HepG2 (cell line): ENCODE measurements around the gene AMPD2. TPM values are rescaled to one million over a fixed set of nuclear protein-coding genes. Genes with fewer than 3 reads are reported as not detected.

Experiments used
- ARNTL ChIP-seq: sonication (generic); formaldehyde crosslinking; IDR thresholded peaks from 2 replicates; pipeline ENCODE4 v1.4.0; 2020; ENCODE audit warnings: mild to moderate bottlenecking, missing genetic modification reagents
- MATR3 ChIP-seq: sonication (generic); formaldehyde crosslinking; IDR thresholded peaks from 2 replicates; pipeline ENCODE4 v1.4.0; 2020; ENCODE audit warnings: missing genetic modification reagents
- MAZ ChIP-seq, 2 experiments: sonication (generic) in 1 of 2; formaldehyde crosslinking in 1 of 2; IDR thresholded peaks; 2 replicates each; pipeline versions ENCODE4 v1.5.0 to v1.6.1; 2012 to 2020; ENCODE audit warnings: low read depth in 2 of 2, mild to moderate bottlenecking in 2 of 2, borderline replicate concordance in 1 of 2, improper control_type of control experiment in 1 of 2, low read length in 1 of 2, missing genetic modification reagents in 1 of 2, moderate library complexity in 1 of 2
- MIER3 ChIP-seq: IDR thresholded peaks from 2 replicates; pipeline ENCODE4 v1.6.1; 2016; ENCODE audit warnings: missing compliant biosample characterization, borderline replicate concordance
- MNT ChIP-seq: fragments of 450-650 bp; IDR thresholded peaks from 2 replicates; pipeline ENCODE4 v1.6.1; 2016
- NFE2 ChIP-seq: sonication (generic); formaldehyde crosslinking; IDR thresholded peaks from 2 replicates; pipeline ENCODE4 v1.4.0; 2020; ENCODE audit warnings: missing genetic modification reagents
- NFKBIZ ChIP-seq: IDR thresholded peaks from 2 replicates; pipeline ENCODE4 v1.6.1; 2018; ENCODE audit warnings: missing genetic modification reagents, missing compliant biosample characterization
- SNAPC2 ChIP-seq: sonication (generic); formaldehyde crosslinking; IDR thresholded peaks from 2 replicates; pipeline ENCODE4 v1.8.1; 2022; ENCODE audit warnings: mild to moderate bottlenecking, missing genetic modification reagents
- TRIM22 ChIP-seq: fragments of 450-650 bp; IDR thresholded peaks from 2 replicates; pipeline ENCODE4 v1.6.1; 2017
- USF2 ChIP-seq, 2 experiments: sonication (generic) in 1 of 2; formaldehyde crosslinking in 1 of 2; IDR thresholded peaks; 2 replicates each; pipeline versions ENCODE4 v1.5.1 to v1.6.1; 2011 to 2020; ENCODE audit warnings: borderline replicate concordance in 1 of 2, low read depth in 1 of 2, low read length in 1 of 2, mild to moderate bottlenecking in 1 of 2, missing genetic modification reagents in 1 of 2, moderate library complexity in 1 of 2
- ZBTB3 ChIP-seq: sonication (generic); formaldehyde crosslinking; IDR thresholded peaks from 2 replicates; pipeline ENCODE4 v1.4.0; 2020; ENCODE audit warnings: low read depth, mild to moderate bottlenecking, moderate library complexity, missing genetic modification reagents, borderline replicate concordance
- ZBTB49 ChIP-seq: sonication (generic); formaldehyde crosslinking; IDR thresholded peaks from 2 replicates; pipeline ENCODE4 v1.4.0; 2020; ENCODE audit warnings: missing genetic modification reagents, borderline replicate concordance
- ZFY ChIP-seq: sonication (generic); formaldehyde crosslinking; IDR thresholded peaks from 2 replicates; pipeline ENCODE4 v1.4.0; 2020; ENCODE audit warnings: missing genetic modification reagents
- ZNF564 ChIP-seq: sonication (generic); formaldehyde crosslinking; IDR thresholded peaks from 2 replicates; pipeline ENCODE4 v1.8.1; 2023; ENCODE audit warnings: mild to moderate bottlenecking, missing genetic modification reagents
- ZSCAN22 ChIP-seq: sonication (generic); formaldehyde crosslinking; IDR thresholded peaks from 2 replicates; pipeline ENCODE4 v1.4.0; 2020; ENCODE audit warnings: mild to moderate bottlenecking, missing genetic modification reagents
- ZSCAN29 ChIP-seq: sonication (generic); formaldehyde crosslinking; conservative IDR thresholded peaks from 2 replicates; pipeline ENCODE4 v1.4.0; 2020; ENCODE audit warnings: mild to moderate bottlenecking, missing genetic modification reagents
- ZSCAN9 ChIP-seq: IDR thresholded peaks from 2 replicates; pipeline ENCODE4 v1.6.1; 2016; ENCODE audit warnings: borderline replicate concordance
- polyA plus RNA-seq, 8 experiments: library from polyadenylated mRNA; depleted of rRNA in 3 of 8; stranded (reverse) in 7 of 8; unstranded in 1 of 8; fragments of >200 nt; fragmentation: Illumina TruSeq in 4 of 8; extraction: Trizol in 4 of 8; gene quantifications; 2 replicates each; pipeline versions ENCODE4 v1.2.1 to v1.2.3, GENCODE V29; 2011 to 2016; ENCODE audit warnings: low read depth in 4 of 8, missing spikeins in 1 of 8, mixed read lengths in 1 of 8; ENCODE audit not compliant: insufficient read depth in 1 of 8
- total RNA-seq, 5 experiments: library from RNA; depleted of rRNA; stranded (reverse); fragments of >200 nt; fragmentation: Illumina TruSeq; extraction: Trizol; gene quantifications; 2 replicates each; pipeline ENCODE4 v1.2.3, GENCODE V29; 2016; ENCODE audit warnings: low read depth in 1 of 5
- TF ChIP-seq, protein P1 (sequence below): sonication (generic); formaldehyde crosslinking; IDR thresholded peaks from 2 replicates; pipeline ENCODE4 v1.4.0; 2020; ENCODE audit warnings: missing genetic modification reagents

AMPD2 gene
- total and polyA plus RNA-seq, 2 of the 13 experiments (the other 11 are each of a cell fraction or from before 2014, with no cell fraction given), result 62.3 to 82.0 TPM

- TF ChIP-seq USF2 (IDR thresholded peaks at IDR 0.05; ENCODE audit: low read depth, low read length) (peak; percentile 25; the same call in 1 of the 2 replicates), USF2 (CRISPR knock-in tag; IDR thresholded peaks at IDR 0.05; ENCODE audit: borderline replicate concordance) (peak; percentile 66; the same call in 1 of the 2 replicates), ARNTL (CRISPR knock-in tag) (peak; percentile 83), NFKBIZ (CRISPR knock-in tag) (no peak), ZSCAN22 (no peak), ZBTB49 (no peak), MIER3 (CRISPR knock-in tag) (no peak; the same call in 1 of the 2 replicates), ZNF564 (CRISPR knock-in tag) (no peak), MAZ (IDR thresholded peaks at IDR 0.05; ENCODE audit: borderline replicate concordance, low read depth, low read length) (no peak), MAZ (CRISPR knock-in tag; IDR thresholded peaks at IDR 0.05; ENCODE audit: low read depth) (peak; percentile 57; the same call in 1 of the 2 replicates), ZSCAN9 (CRISPR knock-in tag) (no peak), SNAPC2 (no peak), MATR3 (no peak), MNT (peak; percentile 88), TRIM22 (no peak), ZFY (CRISPR knock-in tag) (peak; percentile 79), ZSCAN29 (no peak), NFE2 (CRISPR knock-in tag) (no peak), ZBTB3 (CRISPR knock-in tag) (no peak)
- TF ChIP-seq, protein P1, sequence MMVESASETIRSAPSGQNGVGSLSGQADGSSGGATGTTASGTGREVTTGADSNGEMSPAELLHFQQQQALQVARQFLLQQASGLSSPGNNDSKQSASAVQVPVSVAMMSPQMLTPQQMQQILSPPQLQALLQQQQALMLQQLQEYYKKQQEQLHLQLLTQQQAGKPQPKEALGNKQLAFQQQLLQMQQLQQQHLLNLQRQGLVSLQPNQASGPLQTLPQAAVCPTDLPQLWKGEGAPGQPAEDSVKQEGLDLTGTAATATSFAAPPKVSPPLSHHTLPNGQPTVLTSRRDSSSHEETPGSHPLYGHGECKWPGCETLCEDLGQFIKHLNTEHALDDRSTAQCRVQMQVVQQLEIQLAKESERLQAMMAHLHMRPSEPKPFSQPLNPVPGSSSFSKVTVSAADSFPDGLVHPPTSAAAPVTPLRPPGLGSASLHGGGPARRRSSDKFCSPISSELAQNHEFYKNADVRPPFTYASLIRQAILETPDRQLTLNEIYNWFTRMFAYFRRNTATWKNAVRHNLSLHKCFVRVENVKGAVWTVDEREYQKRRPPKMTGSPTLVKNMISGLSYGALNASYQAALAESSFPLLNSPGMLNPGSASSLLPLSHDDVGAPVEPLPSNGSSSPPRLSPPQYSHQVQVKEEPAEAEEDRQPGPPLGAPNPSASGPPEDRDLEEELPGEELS, result no peak
These were observed at the start of gene AMPD2, which contains the start of gene GNAT2 (continued) for GRCh38 chr1:109619576-109620400.
